H1 (cell line): ENCODE results near the gene DYNLRB1. TPM values are rescaled to one million over a fixed set of nuclear protein-coding genes. Genes with fewer than 3 reads are reported as not detected.

ENCODE experiments used
- CEBPB ChIP-seq: IDR thresholded peaks from 2 replicates; pipeline ENCODE4 v1.6.1; 2012; ENCODE audit warnings: low read depth, low read length
- EZH2 ChIP-seq: fragments of 200-600 bp; sonication (generic); IDR thresholded peaks from 2 replicates; pipeline ENCODE4 v1.7.1; 2012; ENCODE audit warnings: low read depth, mild to moderate bottlenecking, moderate library complexity, low read length, inconsistent platforms; ENCODE audit not compliant: severe bottlenecking
- JUN ChIP-seq: IDR thresholded peaks from 2 replicates; pipeline ENCODE4 v1.6.1; 2011; ENCODE audit warnings: low read depth, mild to moderate bottlenecking, improper control_type of control experiment, low read length
- JUND ChIP-seq: IDR thresholded peaks from 2 replicates; pipeline ENCODE4 v1.6.1; 2011; ENCODE audit warnings: mild to moderate bottlenecking, improper control_type of control experiment, low read length
- RAD21 ChIP-seq, 2 experiments: IDR thresholded peaks in 1 of 2; conservative IDR thresholded peaks in 1 of 2; 2 replicates each; pipeline ENCODE4 v1.6.1; 2011; ENCODE audit warnings: low read depth in 2 of 2, low read length in 2 of 2, improper control_type of control experiment in 1 of 2, inconsistent platforms in 1 of 2, mild to moderate bottlenecking in 1 of 2, moderate library complexity in 1 of 2
- polyA plus RNA-seq, 7 experiments: library from polyadenylated mRNA; depleted of rRNA in 3 of 7; stranded (reverse) in 5 of 7; unstranded in 2 of 7; fragments of >200 nt in 5 of 7; fragments of 200-250 nt in 2 of 7; gene quantifications; 1 replicate in 5 of 7; 2 replicates in 1 of 7; 4 replicates in 1 of 7; pipeline versions ENCODE4 v1.2.1 to v1.2.3, GENCODE V29; 2011 to 2013; ENCODE audit warnings: missing spikeins in 2 of 7, mixed read lengths in 2 of 7
- total RNA-seq: library from RNA; stranded (reverse); fragmentation: NEBNext Ultra II Directional; extraction: Animal tissue kit (Norgen Biotek cat#: 25700); gene quantifications from 2 replicates; pipeline ENCODE4 v1.2.1, GENCODE V29; 2021
- TF ChIP-seq, protein P1 (sequence below): fragments of 300-600 bp; sonication (generic); IDR thresholded peaks from 2 replicates; pipeline ENCODE4 v1.7.1; 2012; ENCODE audit warnings: low read length, moderate library complexity, mild to moderate bottlenecking, inconsistent platforms; ENCODE audit not compliant: insufficient replicate concordance
- TF ChIP-seq, protein P2 (sequence below): IDR thresholded peaks from 2 replicates; pipeline ENCODE4 v1.6.1; 2012; ENCODE audit warnings: inconsistent platforms

DYNLRB1 gene
- total and polyA plus RNA-seq, 2 of the 8 experiments (the other 6 are each of a cell fraction or from before 2014, with no cell fraction given): 109 to 214 TPM

DNA sequence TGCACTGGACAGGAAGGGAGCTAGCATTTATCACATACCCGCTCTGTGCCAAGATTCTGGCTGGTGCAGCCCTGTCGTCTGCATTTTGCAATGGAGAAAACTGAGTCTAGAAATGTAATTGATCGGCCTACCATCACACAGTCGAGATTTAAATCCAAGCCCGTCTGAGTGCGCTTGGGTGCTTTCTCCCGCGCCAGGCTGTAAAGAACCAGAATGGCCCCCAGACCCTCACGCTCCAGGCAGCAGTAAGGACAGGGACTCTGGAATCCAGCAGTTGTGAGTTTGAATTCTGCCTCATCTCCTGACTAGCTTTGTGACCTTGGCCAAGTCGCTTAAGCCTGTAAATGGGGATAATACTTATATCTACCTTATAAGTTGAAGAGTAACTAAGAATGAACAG lies 10.8 kb downstream of the DYNLRB1 start (continued):
- TF ChIP-seq, protein P1, sequence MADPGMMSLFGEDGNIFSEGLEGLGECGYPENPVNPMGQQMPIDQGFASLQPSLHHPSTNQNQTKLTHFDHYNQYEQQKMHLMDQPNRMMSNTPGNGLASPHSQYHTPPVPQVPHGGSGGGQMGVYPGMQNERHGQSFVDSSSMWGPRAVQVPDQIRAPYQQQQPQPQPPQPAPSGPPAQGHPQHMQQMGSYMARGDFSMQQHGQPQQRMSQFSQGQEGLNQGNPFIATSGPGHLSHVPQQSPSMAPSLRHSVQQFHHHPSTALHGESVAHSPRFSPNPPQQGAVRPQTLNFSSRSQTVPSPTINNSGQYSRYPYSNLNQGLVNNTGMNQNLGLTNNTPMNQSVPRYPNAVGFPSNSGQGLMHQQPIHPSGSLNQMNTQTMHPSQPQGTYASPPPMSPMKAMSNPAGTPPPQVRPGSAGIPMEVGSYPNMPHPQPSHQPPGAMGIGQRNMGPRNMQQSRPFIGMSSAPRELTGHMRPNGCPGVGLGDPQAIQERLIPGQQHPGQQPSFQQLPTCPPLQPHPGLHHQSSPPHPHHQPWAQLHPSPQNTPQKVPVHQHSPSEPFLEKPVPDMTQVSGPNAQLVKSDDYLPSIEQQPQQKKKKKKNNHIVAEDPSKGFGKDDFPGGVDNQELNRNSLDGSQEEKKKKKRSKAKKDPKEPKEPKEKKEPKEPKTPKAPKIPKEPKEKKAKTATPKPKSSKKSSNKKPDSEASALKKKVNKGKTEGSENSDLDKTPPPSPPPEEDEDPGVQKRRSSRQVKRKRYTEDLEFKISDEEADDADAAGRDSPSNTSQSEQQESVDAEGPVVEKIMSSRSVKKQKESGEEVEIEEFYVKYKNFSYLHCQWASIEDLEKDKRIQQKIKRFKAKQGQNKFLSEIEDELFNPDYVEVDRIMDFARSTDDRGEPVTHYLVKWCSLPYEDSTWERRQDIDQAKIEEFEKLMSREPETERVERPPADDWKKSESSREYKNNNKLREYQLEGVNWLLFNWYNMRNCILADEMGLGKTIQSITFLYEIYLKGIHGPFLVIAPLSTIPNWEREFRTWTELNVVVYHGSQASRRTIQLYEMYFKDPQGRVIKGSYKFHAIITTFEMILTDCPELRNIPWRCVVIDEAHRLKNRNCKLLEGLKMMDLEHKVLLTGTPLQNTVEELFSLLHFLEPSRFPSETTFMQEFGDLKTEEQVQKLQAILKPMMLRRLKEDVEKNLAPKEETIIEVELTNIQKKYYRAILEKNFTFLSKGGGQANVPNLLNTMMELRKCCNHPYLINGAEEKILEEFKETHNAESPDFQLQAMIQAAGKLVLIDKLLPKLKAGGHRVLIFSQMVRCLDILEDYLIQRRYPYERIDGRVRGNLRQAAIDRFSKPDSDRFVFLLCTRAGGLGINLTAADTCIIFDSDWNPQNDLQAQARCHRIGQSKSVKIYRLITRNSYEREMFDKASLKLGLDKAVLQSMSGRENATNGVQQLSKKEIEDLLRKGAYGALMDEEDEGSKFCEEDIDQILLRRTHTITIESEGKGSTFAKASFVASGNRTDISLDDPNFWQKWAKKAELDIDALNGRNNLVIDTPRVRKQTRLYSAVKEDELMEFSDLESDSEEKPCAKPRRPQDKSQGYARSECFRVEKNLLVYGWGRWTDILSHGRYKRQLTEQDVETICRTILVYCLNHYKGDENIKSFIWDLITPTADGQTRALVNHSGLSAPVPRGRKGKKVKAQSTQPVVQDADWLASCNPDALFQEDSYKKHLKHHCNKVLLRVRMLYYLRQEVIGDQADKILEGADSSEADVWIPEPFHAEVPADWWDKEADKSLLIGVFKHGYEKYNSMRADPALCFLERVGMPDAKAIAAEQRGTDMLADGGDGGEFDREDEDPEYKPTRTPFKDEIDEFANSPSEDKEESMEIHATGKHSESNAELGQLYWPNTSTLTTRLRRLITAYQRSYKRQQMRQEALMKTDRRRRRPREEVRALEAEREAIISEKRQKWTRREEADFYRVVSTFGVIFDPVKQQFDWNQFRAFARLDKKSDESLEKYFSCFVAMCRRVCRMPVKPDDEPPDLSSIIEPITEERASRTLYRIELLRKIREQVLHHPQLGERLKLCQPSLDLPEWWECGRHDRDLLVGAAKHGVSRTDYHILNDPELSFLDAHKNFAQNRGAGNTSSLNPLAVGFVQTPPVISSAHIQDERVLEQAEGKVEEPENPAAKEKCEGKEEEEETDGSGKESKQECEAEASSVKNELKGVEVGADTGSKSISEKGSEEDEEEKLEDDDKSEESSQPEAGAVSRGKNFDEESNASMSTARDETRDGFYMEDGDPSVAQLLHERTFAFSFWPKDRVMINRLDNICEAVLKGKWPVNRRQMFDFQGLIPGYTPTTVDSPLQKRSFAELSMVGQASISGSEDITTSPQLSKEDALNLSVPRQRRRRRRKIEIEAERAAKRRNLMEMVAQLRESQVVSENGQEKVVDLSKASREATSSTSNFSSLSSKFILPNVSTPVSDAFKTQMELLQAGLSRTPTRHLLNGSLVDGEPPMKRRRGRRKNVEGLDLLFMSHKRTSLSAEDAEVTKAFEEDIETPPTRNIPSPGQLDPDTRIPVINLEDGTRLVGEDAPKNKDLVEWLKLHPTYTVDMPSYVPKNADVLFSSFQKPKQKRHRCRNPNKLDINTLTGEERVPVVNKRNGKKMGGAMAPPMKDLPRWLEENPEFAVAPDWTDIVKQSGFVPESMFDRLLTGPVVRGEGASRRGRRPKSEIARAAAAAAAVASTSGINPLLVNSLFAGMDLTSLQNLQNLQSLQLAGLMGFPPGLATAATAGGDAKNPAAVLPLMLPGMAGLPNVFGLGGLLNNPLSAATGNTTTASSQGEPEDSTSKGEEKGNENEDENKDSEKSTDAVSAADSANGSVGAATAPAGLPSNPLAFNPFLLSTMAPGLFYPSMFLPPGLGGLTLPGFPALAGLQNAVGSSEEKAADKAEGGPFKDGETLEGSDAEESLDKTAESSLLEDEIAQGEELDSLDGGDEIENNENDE: no peak
- TF ChIP-seq CEBPB (no peak), EZH2 (no peak), JUN (no peak), RAD21 (IDR thresholded peaks at IDR 0.05 in 1 of 2, conservative IDR thresholded peaks at IDR 0.05 in 1 of 2; ENCODE audit: low read depth in 2 of 2, low read length in 2 of 2) (no peak), JUND (no peak)
- TF ChIP-seq, protein P2, sequence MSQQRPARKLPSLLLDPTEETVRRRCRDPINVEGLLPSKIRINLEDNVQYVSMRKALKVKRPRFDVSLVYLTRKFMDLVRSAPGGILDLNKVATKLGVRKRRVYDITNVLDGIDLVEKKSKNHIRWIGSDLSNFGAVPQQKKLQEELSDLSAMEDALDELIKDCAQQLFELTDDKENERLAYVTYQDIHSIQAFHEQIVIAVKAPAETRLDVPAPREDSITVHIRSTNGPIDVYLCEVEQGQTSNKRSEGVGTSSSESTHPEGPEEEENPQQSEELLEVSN: no peak
